CD4-positive, alpha-beta T cell treated with Interferon gamma for 1 hour (primary cell): Measurements from ENCODE around the gene NCKAP1.
"Not testable (repeated sequence)": the region's sequence is repeated elsewhere in the genome, so short reads cannot be mapped to it uniquely, and the experiment has no call there.

Experiments
- DNase-seq: peaks from one replicate; pipeline ENCODE4 v3.0.0-alpha.2; 2020

Gene NCKAP1

GRCh38 chr2:182906454-182906853 lies 131.8 kb downstream of the NCKAP1 start:
- no peak for DNase-seq

DNA sequence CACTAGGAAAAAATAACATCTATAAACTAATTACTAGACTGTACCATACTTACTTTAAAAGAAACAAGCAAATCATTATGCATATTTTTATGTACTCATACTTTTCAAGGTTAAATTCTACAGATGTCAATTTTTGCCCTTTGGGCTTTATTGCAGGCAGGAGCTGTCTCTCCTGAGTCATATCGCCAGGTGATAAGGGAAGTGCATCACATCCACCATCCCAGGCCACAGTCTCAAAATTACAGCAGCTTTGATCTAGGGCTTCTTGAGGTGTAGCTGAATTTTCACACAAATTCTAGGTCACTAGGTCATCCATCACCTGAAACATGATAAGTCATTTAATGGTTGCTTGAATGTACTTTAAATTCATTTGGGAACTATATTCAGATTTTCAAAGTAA lies 133.4 kb downstream of the NCKAP1 start:
- no peak for DNase-seq

DNA sequence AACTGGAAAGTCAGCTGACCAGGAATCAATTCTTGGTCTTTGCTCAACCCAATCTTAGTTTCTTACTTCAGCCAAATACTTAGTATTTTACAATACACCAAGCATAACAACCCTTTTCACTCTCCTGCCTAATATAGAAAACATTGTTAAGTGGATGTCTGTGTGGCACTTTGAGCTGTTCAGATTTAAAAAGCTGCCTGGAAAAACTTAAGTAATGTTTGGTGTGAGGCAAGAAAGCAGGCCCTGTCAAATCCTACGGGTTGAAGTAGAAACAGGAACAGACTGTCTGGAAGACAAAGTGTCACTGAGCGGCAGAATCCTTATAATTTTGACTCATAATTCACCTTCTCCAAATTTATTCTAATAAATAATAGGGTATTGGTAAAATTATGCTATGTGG lies 134.7 kb downstream of the NCKAP1 start:
- no peak for DNase-seq

GRCh38 chr2:182901748-182902147 lies 136.5 kb downstream of the NCKAP1 start:
- DNase-seq, result no peak

- no peak for DNase-seq
Observed at GRCh38 chr2:182898718-182899117, 139.5 kb downstream of the NCKAP1 start.

- no peak for DNase-seq
Observed at GRCh38 chr2:182897137-182897536, 141.1 kb downstream of the NCKAP1 start.

DNA sequence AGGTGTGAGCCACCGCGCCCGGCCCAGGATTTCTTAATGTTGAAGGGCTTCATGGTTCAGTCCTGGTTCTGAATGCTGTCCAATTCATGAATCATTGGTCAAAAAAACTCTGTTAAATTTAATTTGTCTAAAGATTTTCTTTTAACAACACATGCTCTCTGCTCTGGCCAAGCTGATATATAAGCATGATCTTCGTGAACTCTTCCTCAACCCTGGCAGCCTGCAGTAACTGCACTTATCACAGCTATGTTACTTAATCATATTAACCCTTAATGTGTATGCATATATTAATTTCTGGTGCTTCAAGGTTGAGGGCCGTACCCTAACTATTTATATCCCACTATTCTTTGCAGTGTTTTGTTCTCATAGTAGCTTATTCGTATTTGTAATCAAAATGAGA lies 142.5 kb downstream of the NCKAP1 start:
- no peak for DNase-seq

- DNase-seq, result no peak
Observed at GRCh38 chr2:182895169-182895568, 143.1 kb downstream of the NCKAP1 start.

DNA sequence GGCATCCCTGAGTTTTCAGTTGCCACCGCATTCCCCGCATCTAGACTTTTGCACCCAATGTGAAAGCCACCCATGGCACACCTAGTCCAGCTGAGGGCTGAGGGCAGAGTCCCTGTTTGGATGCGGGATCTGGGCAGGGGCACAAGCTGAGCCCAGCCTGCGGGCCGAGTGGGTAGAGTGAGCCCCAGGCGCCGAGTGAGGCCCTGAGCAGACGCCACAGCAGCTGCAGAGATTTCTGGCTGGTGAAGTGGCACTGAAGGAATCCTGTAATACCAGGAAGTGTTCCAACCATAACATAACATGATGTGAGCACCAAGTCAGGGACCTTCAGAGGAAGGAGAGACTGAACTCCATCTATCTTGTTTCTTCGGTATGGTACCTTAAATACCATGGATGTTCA lies 144.1 kb downstream of the NCKAP1 start:
- no peak for DNase-seq

GRCh38 chr2:182893666-182894065 lies 144.6 kb downstream of the NCKAP1 start:
- DNase-seq, result no peak

- DNase-seq, result not testable (repeated sequence)
Observed at GRCh38 chr2:182893035-182893434, 145.2 kb downstream of the NCKAP1 start.

DNA sequence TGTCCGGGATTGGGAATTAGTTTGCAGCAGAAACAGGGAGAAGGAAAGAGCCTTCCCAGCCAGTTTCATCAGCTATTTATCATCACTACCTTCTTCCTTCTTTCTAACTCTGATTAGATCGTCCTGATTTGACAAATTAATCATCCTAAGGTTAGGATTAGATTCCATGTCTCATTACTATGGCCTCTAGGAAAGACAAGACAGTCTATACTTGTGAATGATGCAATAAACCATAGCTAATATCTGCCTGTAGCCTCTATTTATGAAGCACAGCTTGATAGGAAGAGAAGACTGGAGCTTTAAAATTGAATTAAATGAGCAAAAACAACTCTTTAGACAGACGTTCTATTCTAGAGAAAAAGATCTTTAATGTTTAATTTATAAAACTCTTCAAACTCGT lies 146.6 kb downstream of the NCKAP1 start:
- no peak for DNase-seq

DNA sequence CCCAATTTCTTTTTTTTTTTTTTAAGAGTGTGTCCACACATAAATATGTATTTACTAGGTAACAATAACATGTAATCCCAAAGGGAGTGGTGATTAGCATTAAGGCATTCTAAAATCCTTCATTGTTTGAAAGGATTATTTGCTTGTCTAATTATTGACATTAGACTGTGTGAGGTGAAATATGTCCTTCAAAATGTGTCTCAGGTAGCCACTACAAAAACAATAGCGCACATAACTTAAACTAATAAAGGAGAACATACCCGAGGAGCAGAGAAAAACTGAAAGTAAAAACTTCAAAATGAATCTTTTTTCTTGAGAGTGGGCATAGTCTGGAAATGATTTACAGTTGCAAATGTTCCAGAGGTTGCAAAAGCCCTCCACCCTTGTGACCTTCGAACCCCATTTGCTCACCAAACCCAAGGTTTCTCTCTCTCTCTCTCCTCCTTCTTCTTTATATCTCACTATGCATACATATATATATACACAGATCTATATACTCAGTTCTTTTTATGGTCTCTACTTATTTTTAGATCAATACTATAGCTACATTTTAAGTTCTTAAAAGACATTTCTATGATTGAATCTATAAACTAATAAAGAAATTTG lies 147.4 kb downstream of the NCKAP1 start:
- no peak for DNase-seq

GRCh38 chr2:182890305-182890704 lies 148.0 kb downstream of the NCKAP1 start:
- no peak for DNase-seq

GRCh38 chr2:182887753-182888415 lies 150.4 kb downstream of the NCKAP1 start:
- no peak for DNase-seq

GRCh38 chr2:182887093-182887492 lies 151.2 kb downstream of the NCKAP1 start:
- DNase-seq, result no peak

DNA sequence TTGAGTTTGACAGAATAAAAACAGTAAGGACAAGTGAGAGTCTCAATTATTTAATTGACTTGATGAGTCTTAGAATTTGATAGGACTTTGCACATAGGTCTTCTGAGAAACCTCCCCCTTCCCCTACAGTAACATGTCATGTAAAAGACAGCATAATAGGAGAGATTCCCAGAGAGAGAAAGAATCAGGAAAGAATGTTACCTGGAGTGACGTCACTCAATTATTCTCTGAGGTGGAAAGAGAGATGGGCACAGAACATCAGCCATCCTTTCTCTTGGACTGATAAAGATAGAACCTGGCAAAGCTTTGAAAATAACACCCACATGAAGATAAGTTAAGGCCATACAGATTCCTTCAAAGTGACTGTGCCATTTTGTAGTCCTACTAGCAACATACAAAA lies 152.5 kb downstream of the NCKAP1 start:
- DNase-seq, result no peak

DNA sequence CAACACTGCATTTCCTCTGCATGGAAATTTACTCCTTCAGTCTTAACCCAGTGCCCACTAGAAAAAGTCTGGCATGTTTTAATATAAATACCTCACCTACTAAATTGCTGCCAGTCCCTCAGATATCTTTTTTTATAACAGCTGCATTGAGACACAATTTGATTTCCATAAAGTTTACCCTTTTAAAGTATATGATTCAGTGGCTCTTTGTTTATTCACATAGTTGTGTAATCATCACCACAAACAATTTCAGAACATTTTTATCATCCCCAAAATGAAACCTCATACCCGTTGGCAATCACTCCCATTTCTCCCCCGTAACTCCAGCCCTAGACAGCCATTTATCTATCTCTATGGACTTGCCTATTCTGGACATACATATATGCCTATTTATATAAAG lies 154.8 kb downstream of the NCKAP1 start:
- no peak for DNase-seq

- DNase-seq, result not testable (repeated sequence)
Observed at GRCh38 chr2:182880100-182880499, 158.2 kb downstream of the NCKAP1 start.

- DNase-seq, result not testable (repeated sequence)
Observed at GRCh38 chr2:182876653-182877052, 161.6 kb downstream of the NCKAP1 start.

- DNase-seq, result no peak
Observed at GRCh38 chr2:182870227-182870626, 168.0 kb downstream of the NCKAP1 start.

- DNase-seq, result no peak
Observed at GRCh38 chr2:182868054-182868796, 170.0 kb downstream of the NCKAP1 start.

- DNase-seq, result no peak
Observed at GRCh38 chr2:182867426-182868053, 170.7 kb downstream of the NCKAP1 start.
